Colon (tissue), 2 donors: ENCODE measurements around the gene LSAMP.

Experiments used
- FAIRE-seq: peaks from 2 replicates; lab custom pipeline; 2012; peaks lifted over from hg19 to GRCh38; lab: Jason Lieb, UNC
- donor health status: control.
- donor health status: control.

LSAMP gene

DNA sequence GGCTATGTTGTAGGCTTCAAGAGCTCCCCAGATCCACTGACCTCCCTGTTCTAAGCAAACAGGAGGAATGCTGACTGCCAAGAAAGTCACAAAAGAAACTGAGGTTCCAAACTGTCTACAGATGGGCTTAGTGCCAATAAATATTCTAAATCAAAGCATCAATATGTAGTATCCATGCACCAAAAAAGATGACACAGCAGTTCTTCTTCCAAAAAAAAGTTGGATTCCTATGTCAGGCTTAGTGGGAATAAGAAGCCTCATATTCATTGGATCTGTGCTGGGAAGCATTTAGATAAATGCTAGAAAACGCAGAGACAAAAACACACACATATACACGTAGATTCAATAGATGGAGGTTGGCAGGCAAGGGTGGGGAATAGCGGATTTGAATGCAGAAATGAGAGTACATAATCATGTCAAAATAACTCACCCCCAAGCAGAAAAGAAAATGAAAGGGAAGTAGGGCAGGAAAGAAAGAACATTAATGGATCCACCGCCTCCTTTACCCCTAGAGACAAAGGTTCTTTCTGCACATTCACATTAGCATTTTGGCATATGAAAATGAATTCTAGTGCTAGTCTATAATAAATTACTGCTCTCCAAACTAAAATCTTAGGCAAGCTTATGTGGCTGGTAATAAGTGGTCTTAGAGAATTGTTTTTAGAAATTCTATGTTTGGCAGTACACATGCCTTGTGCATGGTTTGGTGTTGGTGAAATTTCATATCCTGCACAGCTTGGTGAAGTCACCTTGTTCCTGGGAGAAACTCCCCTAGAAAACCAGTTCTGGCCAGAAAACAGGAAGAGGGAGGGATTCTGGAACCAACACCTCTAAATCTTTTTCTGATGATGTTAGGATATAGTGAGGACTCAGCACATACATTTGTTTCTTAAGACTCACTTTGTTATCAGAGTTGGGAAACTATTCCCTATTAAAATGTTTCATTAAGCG, 283.4 kb downstream of the LSAMP start:
- FAIRE-seq = no peak

DNA sequence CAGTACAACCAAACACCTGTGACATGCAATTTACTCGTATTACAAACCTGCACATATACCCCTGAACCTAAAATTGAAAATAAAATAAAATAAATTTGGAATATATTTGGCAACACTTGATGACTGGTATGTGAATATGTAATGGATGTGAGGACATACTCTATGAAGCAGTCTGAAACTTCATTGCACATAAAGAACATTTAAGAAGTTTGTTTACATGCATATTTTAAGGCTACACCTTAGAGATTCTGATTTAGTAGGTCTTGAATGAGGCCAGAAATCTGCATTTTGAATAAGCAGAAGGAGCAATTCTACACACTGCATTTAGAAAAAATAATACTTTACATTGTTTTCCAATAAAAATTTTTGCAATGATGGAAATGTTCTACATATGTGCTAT, 284.7 kb downstream of the LSAMP start:
- FAIRE-seq = no peak

DNA sequence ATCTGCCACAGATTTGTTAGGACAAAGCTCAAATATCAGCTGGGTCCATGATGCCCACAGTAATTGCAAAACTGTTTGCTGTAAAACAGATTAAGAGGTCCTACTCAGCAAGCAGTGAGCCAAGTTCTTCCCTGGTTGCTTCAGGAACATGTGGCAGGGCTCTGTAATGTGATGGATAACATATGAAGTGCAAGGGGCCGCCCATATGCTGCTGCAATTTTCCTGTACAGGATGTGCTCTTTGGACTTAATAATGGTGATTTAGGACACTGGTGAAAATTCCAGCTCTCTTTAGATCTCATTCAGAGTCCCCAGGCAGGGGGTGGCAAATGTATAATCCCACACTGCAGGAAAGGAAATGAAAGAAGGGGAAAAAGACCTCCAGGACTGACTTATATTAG, 289.4 kb downstream of the LSAMP start:
- no peak for FAIRE-seq

DNA sequence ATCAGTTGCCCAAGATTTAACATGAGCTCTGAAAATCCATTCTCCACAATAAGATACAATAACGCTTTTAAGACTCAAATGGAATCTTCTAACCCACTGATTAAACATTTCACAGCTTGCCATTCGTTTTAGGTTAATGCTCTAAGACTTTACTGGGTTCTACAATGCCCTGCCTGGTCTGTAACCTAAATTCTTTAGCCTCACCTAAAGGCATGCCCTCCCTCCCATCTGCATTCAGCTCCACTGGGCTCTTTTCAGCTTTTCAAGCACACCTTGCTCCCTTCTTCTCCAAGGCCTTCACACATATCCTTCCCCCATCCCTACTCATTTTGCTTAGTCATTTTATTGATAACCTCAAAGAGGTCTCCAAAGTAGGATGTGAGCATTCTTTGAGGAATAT, 290.9 kb downstream of the LSAMP start:
- no peak for FAIRE-seq

DNA sequence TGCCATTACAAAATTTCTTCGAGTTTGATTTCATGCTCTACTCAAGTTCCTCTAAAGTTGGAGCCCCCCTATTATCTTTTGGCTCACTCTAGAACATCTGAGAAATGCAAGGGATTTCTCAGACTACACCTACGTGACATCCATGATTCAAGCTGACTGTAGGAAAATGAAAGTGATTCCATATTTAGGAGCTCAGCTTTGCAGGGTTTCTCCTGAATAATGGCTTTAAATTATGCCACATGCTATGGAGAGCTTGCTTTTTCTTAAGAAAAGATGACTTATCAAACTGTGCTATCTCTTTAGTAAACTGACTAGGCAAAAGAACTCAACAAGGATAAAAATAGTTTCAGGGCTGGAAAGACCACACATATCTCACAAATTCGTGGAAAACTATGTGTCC, 292.1 kb downstream of the LSAMP start:
- FAIRE-seq = no peak

DNA sequence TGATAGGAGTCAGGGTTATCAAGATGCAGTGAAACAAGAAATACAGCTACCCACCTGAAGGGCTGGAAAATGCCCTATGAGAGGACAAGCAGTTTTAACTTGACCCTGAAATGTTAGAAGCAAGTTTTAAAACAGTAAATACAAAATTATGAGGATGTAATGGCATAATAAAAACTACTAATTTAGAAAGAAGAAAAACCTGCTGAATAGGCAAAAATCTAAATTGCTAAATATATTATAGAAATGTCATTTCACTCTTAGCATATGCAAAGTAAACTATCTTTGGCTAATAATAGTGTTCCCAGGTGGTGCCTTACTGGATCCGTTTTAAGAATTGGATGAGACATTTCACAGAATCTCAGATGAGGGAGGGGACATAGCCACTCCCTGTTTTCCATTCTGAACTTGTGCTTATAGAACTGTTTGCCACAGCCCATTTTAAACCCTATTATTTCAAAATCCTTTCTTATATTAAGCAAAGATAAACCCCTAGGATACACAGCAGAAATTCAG, 294.6 kb downstream of the LSAMP start:
- FAIRE-seq = no peak

DNA sequence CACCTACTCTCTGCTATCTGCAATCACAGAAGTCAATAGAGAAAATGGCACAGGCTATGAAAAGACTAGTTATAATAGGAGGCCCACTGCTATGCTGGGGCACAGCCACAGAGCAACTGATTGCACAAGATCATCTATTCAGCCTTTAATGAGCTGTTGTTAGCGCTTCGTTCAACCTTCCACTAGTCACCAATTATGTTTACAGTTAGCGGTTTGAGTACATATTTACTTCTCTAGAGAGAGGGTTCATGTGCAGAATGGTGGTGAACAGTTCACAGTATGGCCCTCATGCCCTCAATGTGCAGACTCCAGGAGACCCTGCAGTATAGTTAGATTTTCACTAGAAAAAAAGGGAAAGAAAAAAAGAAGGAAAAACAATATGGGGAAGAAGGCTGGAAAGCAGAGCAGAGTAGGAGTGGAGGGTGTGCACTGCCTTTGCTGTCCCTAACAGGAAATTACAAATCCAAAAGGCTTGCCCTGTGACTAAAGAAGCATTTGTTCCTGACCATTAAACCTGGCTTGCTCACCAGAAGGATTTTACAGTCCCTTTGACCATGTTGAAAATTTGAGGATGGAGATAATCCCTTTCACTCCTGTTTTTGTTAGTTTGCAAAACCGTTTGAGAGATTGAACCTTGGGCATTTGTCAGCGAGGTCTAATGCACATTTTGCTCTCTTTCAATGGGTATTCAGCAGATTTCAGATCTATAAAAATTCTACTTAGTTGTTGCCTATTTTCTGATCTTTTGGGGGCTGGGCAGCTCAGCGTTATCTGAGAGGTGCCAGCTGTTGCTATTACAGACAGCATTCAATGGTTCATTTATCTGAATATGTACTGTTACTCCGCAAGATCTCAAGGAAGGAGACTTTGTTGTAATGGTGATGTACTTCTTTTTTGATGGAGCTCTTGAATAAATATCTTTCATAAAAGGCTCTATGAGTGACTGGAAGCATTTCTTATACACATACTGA, 296.1 kb downstream of the LSAMP start:
- no peak for FAIRE-seq

DNA sequence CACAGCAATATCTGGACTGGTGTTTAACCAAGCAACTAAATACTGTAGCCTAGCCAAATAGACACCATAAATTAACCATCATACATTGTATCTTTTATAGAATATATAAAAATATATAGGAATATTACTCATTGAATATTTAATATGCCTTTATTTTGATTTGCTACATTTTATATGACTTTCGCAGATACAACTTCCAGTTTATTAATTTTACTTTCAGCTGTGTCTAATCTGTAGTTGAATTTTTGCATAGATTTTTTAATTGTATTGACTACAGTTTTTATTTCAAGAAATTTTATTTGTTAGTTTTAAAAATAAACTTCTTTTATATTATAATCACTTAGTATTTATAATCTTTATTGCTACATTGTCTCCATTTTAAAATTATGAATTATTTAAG, 299.7 kb downstream of the LSAMP start:
- FAIRE-seq = peak; percentile 73

DNA sequence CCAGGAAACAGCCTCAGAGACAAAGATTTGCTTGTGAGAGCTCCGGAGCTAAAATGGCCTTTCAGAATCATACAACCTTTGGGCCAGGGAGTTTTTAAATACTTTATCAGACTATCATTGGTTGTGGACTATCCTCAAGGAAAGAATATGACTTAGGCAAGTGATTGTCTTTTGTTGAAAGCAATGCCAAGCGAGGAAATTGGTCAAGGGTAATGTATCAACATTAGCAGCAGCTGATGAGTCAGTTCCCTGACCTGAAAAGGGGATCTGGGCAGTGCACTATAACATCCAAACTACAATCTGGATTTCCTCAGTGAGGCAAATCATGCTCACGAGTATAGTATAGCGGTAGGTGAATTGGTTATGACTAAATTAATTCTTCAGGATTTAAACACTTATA, 303.6 kb downstream of the LSAMP start:
- no peak for FAIRE-seq

DNA sequence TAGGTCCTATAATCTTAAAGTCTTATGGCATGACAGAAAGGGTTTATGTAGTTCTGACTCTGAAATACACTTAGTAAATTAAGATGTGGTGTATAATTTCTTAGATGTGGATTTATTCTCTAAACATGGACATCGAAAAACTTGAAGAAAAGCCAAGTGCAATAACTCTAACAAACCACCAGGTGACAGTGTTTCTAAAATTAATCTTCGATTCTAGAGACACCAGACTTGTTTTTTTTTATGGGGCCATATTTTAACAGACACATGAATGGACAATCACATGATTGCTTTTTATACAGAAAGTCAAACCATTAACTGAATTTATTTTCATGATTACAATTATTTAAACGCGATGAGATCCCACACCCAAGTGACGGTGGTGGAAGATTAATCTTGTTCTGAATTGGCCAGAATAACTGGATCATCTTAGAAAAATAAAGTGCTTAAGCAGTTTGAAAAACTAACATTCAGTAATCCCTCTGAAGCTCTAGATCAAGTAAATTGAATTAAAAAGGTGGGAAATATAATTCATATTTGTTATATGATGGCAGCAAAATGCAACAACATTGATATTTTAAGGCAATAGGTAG, 305.1 kb downstream of the LSAMP start:
- FAIRE-seq = no peak

DNA sequence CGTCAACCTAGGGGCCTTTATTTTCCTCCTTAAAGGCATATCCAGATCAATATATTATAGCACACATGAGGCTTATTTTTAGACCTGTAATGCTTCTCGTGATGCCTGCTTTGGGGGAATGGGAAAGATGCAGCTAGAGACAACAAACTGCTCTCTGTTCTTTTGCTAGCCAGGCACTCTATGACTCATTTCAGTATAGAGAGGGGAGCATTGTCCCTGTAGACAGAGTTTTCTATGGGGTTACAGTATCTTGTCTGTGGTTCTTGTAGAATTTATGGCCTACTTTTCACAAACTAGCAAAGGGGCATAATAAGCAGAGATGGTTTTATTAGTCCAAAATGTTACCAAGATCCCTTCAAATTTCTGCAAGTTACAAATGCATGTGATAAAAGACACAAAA, 305.6 kb downstream of the LSAMP start:
- FAIRE-seq = no peak

DNA sequence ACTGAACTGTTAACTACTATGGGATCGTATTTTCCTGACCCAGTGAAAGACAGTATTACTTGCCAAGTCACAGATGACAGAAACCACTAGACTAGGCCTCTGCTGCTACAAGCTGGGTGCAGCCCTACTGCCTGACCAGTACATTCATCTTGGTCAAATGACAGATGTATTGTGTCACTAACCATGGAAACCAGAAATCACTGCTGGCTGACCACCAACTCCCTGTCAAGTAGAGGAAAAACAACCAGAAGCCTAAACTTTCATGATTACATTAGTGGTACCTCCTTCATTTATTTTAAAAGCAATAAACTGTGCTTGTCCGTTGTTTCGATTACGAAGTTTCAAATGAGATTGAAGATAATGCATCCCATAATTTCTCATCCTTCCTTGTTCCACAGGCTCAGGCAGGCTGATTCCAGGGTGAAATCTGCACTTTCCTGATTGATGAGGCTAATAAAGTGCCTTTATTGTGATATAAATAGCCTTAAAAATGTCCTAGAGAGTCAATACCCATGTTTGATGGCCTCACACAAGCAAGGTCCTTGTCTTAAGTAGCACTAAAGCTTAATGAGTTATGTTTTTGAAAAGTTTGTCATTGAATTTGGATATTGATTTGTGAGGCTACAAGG, 309.7 kb downstream of the LSAMP start:
- no peak for FAIRE-seq

DNA sequence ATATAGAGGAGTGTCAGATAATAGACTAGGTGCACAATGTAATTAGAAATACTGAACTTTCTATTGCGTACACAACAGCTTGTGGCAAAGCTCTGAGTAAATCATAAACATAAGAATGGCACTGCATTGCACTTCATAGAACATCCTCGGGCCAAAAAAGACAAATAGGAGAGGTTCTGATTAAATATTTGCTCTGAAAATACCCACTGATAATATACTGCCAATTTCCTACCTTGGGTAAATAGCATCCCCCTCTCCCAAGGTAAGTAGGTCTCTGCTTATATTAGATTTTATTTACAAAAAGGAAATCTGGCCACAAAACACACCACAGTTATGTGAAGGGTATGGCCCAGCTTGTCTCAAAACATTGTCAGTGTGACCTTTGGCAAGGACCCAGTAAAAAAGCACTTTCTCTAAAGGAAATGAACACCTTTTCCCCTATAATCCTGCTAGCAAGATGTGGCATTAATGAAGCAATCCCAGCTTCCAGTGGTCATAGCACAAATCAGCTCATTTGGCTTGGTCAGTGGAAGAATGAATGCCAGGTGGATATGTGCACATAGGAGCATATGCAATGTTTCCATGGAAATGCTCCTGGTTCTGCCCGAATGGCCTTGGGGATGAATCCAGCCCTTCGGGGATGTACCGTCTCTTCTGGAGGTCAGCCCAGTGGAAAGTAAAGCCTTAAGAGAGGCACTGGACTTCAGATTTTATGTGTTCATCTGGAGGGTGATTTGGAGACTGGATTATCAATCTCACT, 315.9 kb downstream of the LSAMP start:
- no peak for FAIRE-seq

DNA sequence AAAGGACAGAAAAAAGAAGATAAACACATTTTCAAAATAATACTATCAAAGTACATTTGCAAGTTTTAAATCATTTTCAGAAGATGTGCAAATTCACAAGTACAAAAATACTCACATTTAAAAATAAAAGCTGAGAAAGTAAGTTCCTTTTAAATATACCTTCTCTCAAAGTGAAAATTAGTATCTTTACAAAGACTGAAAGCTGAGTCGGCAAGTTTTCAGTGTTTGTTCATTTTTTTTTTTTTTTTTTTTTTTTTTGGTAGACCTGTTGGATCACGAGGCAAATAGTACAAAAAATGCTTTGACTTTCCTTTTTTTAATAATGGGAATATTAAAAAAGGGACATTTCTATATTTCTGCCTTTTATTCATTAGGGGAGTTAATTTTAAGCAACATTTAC, 317.8 kb downstream of the LSAMP start:
- no peak for FAIRE-seq

DNA sequence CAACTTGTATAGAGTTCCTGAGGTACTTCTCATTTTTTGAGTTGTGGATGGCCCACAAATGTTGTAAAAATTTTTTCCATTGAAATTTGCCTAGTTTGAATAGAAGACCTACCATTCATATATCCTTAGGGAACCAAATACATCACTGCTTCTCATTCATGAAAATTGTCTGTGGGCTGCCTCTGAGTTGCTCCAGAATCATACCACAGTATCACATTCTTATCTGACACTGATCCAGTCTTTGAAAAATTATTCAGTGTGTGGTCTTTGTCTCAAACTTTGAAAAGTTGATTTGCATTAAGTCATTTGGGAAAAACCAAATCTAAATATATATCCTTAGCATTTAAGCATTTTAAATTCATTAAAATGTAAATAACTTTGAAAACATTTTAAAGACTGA, 321.1 kb downstream of the LSAMP start:
- no peak for FAIRE-seq

DNA sequence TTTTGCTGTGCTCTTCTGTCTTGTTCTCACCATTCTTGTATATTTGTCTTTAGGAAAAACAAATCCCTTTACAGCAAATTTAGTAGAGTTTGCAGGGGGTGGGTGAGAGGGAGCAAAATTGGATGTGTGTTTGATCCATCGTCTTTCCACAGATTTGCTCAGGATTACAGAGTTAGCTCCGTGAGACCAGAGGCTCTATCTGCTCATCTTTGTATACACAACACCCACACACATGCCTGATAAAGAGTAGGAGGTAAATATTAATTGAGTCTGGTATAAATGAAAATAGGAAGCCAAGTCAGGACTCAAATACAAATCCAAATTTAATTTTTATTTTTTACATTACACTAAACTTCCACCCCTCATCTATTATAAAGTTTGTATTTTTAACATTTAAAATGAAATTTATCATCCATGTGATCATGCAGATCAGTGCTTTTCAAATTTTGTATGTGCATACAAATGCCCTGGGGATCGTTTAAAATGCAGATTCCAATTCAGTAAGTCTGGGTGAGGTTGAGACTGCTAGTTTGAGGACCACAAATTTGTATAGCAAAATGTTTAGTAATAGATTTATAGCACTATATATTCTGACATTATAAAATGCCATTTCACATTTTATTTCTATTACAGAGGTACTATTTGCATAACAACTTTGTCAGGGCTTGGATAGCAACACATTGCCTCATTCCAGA, 326.7 kb downstream of the LSAMP start:
- FAIRE-seq = no peak

DNA sequence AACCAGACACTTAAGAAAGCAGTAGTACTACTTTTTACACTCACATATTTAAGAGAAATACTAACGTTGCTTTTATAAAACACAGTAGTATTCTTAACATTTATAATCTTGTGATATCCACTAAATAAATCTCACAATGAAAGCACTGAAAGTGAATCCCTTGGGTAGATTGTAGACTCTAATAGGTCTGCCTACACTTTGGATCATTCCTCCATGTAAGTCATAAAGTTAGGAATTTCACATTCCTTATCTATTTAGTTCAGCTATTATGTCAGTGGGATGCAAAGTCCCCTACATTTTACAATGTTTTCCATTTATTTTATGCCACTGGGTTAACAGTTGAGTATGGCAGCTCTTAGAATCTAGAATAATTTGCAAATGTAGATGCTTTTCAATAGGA, 330.7 kb downstream of the LSAMP start:
- FAIRE-seq = no peak

DNA sequence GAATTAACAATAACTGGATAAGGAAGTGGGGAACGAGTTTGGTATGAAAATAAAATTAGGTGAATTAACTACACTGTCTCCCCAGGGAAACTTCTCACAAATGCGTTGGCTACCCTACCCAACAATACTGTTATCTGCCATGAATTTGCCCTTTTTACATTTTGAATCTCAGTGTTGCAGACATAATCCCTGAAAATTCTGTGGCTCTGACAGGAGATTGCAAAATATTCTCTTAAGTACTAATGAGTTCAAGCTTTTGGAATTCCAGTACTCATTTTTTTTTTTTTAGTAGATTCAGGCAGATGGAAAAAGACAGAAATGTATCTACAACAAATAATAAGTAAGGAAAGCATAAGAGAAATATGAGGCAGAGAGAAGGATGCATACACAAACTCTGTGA, 332.6 kb downstream of the LSAMP start:
- no peak for FAIRE-seq

DNA sequence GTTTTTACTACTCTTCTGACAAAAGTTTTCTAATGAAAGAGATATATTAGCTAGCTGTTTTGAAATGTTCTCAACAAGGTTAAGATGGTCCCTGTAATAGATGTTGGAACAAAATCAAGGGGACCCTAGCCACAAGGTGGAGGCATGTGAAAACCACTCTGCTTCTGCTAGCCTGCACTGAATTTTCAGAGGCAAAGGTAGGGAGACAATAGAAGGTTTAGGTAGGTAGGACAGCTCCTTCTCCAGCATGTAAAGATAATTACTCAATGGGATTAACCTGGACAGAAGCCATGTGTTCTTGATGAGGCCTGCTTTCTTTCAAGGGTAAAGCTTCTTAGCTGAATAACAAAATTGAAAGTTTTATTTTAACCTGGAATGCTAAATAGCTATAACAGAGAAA, 333.5 kb downstream of the LSAMP start:
- FAIRE-seq = no peak

DNA sequence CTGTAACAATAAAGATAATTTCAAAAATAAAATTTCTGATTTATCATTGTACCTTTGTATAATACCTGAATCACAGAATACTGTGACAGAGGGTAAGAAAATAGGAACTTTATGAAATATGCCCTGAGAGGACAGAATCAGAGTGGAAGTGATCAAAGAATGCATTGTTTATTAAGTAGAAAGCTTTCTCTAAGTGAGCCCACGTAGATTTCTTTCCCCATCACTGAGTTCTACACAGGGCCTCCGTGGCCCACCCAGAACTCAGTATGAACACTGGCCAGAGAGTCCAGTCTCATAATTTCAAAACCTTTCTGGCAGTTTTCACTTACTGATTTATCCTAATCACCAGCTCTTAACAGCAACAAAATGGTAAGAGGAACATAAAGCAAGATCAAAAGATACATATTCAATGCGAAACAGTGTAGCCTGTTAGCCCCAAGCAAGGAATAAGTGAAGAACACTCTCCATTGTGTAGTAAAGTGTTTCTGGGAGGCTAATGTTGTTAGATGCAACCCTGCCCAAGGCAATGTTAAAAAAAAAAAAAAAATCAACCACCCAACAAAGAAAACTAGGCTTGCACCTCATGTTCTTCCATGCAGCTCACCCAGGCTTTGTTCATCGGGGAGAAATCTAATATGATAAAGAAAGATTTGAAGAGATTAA, 341.3 kb downstream of the LSAMP start:
- no peak for FAIRE-seq
